Measurements from ENCODE around the gene RTRAF.

- TF ChIP-seq CTCF (IDR thresholded peaks at IDR 0.05), result no peak
- no peak for TF ChIP-seq POLR2AphosphoS5 (IDR thresholded peaks at IDR 0.05)
- TF ChIP-seq EP300 (IDR thresholded peaks at IDR 0.05), result no peak
Measured at GRCh38 chr14:52002542-52002941, 13.2 kb downstream of the RTRAF start.

All from stomach (tissue), 4 donors.